ENCODE data around the gene TNFAIP3.

GRCh38 chr6:137875058-137875520 lies 8.0 kb downstream of the TNFAIP3 start:
- no peak for TF ChIP-seq EZH2 (IDR thresholded peaks at IDR 0.05)
- TF ChIP-seq POLR2AphosphoS5 (IDR thresholded peaks at IDR 0.05; ENCODE audit: borderline replicate concordance, low read depth, low read length) = no peak
